Skeletal muscle satellite cell (primary cell): ENCODE measurements around the gene GNAQ.
A peak's percentile ranks its signal among the peaks of the same experiment; 100 is the strongest.

Experiments used
- H3K27me3 ChIP-seq: 2 replicates; pipeline ENCODE4 v1.7.0; 2013; ENCODE audit warnings: low read length; ENCODE audit not compliant: control insufficient read depth, insufficient read depth
- H3K36me3 ChIP-seq: 2 replicates; pipeline ENCODE4 v1.7.0; 2013; ENCODE audit warnings: mild to moderate bottlenecking, control low read depth, low read length; ENCODE audit not compliant: insufficient read depth
- H3K4me1 ChIP-seq: 2 replicates; pipeline ENCODE4 v1.7.0; 2013; ENCODE audit warnings: low read length; ENCODE audit not compliant: control insufficient read depth, insufficient read depth
- H3K4me2 ChIP-seq: 2 replicates; pipeline ENCODE4 v1.7.0; 2013; ENCODE audit warnings: mild to moderate bottlenecking, low read length
- H3K4me3 ChIP-seq: 2 replicates; pipeline ENCODE4 v1.7.0; 2013; ENCODE audit warnings: low read length
- H3K9ac ChIP-seq: 2 replicates; pipeline ENCODE4 v1.7.0; 2013; ENCODE audit warnings: mild to moderate bottlenecking, low read depth, low read length, moderate library complexity
- H3K9me3 ChIP-seq: replicated peaks from 2 replicates; pipeline ENCODE4 v1.7.0; 2013; ENCODE audit warnings: mild to moderate bottlenecking, control low read depth, low read length

GNAQ gene

DNA sequence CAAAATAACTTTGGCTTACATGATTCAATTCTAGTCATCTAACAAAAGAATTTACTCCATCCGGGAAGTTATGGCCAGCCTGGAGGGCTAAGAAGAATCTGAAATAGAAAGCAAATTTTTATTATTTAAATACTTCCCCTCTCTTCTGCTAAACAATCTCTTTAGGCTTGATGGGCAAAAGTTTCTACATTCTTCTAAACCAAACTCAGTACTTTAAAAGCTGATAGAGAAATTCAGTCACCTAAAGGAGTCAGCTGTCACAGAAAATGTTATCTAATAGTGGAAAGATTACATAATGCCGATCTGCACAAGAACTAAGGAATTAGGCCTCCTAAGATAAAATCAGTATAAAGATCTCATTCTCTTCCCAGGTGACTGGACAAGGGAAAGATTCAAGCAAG, 32.4 kb downstream of the GNAQ start:
- H3K9me3 ChIP-seq, result no peaks in the 10 kb centered on the region
- peaks cover 5% of the 10 kb centered on the region for H3K36me3 ChIP-seq
- peak overlapping the region; percentile 25 for H3K4me3 ChIP-seq
- no peaks in the 10 kb centered on the region for H3K27me3 ChIP-seq
- peaks cover 26% of the 10 kb centered on the region for H3K4me1 ChIP-seq
- peak overlapping the region; percentile 71 for H3K4me2 ChIP-seq
- H3K9ac ChIP-seq, result peak overlapping the region; percentile 23

DNA sequence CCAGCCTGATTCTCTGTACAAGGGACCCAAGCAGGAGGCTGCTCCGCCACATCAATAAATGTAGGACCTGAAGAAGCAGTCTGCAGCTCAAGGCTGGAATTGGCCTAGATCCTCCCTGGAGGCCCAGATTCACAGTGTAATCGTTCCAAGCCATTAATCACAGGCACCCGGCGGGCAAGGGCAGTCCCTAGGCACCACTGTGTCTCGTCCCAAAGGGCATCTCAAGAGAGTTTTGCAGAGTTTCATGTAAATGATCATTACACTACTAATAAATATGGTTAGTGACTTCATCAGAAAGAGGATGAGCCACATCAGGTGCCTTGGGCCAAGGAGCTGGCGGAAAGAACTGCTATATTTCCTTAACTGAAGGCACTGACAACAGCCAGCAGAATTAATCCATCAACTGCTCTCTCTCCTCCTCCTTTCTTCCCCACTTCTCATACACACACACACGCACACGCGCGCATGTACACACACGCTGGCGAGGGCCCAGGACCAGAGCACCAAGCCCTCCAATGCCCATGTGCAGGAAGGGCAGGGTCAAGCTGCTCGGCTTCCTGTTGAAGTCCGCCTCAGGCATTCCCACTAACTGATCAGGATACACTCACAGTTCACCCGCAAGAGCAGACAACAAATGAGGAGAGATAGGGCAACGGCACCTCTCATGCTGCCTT, 33.9 kb downstream of the GNAQ start:
- Histone ChIP-seq H3K9me3 (no peaks in the 10 kb centered on the region), H3K4me1 (peaks cover 26% of the 10 kb centered on the region), H3K9ac (no peak overlapping the region), H3K36me3 (peaks cover 5% of the 10 kb centered on the region), H3K4me2 (no peak overlapping the region), H3K4me3 (no peak overlapping the region), H3K27me3 (no peaks in the 10 kb centered on the region)

DNA sequence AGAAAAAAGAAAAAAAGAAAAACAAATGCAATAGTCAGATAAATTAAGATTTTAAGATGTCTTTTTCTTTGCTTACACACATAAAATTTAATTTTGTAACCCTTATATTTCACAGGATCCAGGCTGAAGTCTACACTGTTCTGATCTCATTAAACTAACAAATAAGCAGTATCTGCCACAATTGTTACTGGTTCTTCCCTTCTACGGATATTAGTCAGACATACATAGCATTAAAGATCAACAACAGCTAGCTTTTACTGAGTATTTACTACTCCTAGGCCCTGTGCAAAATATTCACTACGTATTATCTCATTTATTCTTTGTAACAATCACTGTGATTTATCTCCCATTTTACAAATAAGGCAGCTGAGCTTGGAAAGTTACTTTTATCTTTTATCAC, 34.9 kb downstream of the GNAQ start:
- Histone ChIP-seq H3K9me3 (no peaks in the 10 kb centered on the region), H3K9ac (no peak overlapping the region), H3K4me3 (no peak overlapping the region), H3K36me3 (peaks cover 5% of the 10 kb centered on the region), H3K4me1 (peaks cover 15% of the 10 kb centered on the region), H3K4me2 (no peak overlapping the region), H3K27me3 (no peaks in the 10 kb centered on the region)

DNA sequence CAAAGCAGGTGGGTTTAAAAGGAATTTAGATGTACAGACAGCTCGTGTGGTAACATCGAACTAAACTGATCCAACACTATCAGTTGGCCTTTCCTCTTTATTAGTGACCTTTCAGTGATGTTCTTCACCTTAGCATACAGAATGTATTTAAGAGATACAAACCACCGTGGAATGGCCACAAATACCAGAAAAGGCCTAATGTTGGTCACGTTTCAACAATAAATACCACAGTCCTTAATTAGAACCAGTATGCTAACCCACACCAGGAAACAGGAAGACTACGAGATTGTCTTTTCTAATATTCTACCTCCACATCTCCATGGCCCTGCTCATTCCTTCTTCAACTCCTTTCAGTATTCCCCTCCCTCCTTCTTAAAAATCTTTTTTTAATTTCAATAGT, 40.4 kb downstream of the GNAQ start:
- Histone ChIP-seq H3K4me1 (no peaks in the 10 kb centered on the region), H3K4me3 (no peak overlapping the region), H3K4me2 (no peak overlapping the region), H3K27me3 (no peaks in the 10 kb centered on the region), H3K36me3 (peaks cover 4% of the 10 kb centered on the region), H3K9me3 (no peaks in the 10 kb centered on the region), H3K9ac (no peak overlapping the region)

DNA sequence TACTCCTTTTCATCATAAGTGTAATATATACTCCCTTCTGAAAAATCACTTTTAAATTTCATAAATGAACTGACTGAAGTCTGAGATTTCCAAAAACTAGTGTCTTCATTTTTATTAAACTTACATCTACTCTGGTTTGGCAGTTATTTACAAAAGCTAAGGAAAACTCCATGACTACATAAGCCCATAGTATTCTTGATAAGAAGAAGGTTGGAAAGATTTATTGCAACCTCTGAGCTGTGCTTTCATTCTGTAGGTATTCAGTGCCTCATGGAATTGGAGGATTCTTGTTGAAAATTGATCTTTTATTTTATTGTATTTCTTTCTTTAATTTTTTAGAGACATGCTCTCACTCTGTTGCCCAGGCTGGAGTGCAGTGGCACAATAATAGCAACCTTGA, 41.7 kb downstream of the GNAQ start:
- Histone ChIP-seq H3K4me2 (no peak overlapping the region), H3K36me3 (no peaks in the 10 kb centered on the region), H3K9me3 (no peaks in the 10 kb centered on the region), H3K4me3 (no peak overlapping the region), H3K27me3 (no peaks in the 10 kb centered on the region), H3K9ac (no peak overlapping the region), H3K4me1 (no peaks in the 10 kb centered on the region)

DNA sequence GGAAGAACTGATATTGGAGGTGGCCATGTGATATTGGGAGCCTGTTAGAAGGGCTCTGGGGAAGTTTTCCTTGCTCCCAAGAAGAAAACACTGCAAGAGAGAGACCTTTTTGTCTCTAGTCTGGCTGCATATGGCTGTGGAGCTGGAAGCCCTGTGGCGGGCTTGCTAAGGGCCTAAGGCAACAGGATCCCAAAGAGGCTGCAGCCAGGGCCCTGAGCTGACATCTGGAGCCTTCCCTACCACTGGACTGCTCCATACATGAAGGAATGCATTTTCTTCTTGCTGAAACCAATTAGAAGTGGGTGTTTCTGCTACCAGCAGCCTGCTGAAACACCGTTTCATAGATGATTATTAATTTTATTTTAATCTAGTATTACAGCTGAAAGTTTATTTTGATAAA, 42.2 kb downstream of the GNAQ start:
- Histone ChIP-seq H3K9ac (no peak overlapping the region), H3K4me3 (no peak overlapping the region), H3K9me3 (no peaks in the 10 kb centered on the region), H3K4me2 (no peak overlapping the region), H3K27me3 (no peaks in the 10 kb centered on the region), H3K4me1 (no peaks in the 10 kb centered on the region), H3K36me3 (no peaks in the 10 kb centered on the region)

DNA sequence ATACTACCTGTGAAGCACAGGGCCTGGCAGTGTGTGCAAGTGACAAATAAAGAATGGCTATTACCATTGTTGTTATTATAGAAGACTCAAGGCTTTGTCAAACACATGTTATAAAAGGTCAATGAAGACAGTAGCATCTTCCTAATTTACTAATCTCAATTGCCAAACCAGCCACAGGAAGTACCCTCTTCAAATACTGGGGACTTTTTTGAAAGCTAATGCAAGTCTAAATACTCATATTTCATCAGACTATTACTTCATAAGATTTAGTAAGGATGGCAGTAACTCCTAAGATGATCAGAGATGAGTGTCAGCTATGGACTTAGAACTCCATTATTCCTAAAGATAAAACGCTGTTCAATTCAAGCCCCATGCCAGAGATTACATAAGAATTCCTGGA, 43.0 kb downstream of the GNAQ start:
- Histone ChIP-seq H3K27me3 (no peaks in the 10 kb centered on the region), H3K4me2 (no peak overlapping the region), H3K9ac (no peak overlapping the region), H3K4me3 (no peak overlapping the region), H3K36me3 (no peaks in the 10 kb centered on the region), H3K4me1 (no peaks in the 10 kb centered on the region), H3K9me3 (no peaks in the 10 kb centered on the region)

DNA sequence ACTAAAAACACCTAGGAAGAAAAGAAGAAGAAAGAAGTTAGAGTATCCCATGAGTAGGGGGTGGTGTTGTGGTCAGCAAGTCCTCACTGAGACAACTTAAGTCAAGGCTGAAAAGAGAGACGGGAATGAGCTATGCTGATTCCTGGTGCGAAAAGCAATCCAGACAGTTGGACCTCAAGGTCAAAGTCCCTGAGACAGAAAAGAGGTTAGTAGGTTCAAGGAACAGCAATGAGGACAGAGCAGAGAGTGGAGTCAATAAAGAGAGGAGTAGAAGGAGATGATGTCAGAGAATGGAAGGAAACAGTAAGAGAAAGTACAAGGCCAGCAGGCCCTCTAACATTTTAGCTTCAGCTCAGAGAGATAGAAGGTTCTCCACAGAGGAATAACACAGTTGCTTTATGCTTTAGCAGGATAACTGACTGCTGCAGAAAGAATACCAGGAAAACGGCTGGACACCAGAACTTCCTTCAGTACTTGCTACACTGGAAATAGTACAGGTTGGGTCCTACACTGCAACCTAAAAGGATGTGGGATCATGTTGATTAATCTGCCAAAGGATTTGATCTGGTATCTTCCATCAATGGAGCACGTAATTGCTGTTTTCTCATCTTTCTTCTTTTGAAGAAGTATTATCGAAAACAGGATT, 43.6 kb downstream of the GNAQ start:
- Histone ChIP-seq H3K27me3 (no peaks in the 10 kb centered on the region), H3K9ac (no peak overlapping the region), H3K9me3 (no peaks in the 10 kb centered on the region), H3K4me1 (no peaks in the 10 kb centered on the region), H3K4me3 (no peak overlapping the region), H3K4me2 (no peak overlapping the region), H3K36me3 (no peaks in the 10 kb centered on the region)

DNA sequence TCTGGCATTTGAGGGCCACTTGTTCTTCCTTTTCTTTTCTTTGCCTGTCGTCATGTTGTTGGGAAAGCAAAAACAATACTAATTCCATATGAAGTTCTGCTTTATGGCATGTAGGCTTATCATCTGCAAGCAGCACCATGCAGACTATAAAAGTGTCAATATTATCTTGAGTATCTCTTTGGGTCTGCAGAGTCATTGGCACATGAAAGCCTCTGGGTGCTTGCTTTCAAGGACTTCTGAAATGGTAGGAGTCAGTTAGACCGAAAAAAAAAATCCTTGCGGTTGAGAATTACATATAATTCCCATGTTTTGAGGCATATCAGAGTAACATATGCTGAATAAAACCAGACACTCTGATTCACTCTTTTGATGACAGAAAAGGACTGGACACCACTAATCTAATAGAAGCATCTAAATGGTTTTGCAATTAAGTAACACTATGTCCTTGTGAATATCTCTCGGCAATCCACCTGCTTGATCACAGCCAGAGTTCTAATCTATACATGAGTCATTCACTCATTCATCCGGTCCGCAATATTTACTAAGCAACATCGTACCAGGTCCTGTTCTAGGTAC, 44.4 kb downstream of the GNAQ start:
- Histone ChIP-seq H3K4me3 (no peak overlapping the region), H3K9ac (no peak overlapping the region), H3K4me2 (no peak overlapping the region), H3K36me3 (no peaks in the 10 kb centered on the region), H3K27me3 (no peaks in the 10 kb centered on the region), H3K4me1 (no peaks in the 10 kb centered on the region), H3K9me3 (no peaks in the 10 kb centered on the region)

DNA sequence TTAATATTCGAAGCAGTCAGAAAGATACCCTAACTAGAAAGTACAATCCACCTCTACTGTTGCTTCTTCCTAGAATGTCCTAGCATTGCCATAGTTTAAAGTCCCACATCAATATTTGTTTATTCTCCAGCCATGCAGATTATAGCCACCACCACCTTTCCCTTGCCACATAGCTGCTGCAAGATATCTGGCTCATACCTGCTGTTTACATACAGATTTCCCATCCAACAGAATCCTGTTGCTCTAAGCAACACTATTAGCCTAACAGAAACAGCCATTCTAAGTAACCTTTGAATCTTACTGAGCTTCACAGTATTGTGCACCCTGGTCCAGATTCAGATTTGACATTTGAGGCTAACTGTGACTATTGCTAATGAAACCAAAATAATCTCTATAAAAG, 45.6 kb downstream of the GNAQ start:
- Histone ChIP-seq H3K9me3 (no peaks in the 10 kb centered on the region), H3K36me3 (no peaks in the 10 kb centered on the region), H3K27me3 (no peaks in the 10 kb centered on the region), H3K4me1 (peaks cover 11% of the 10 kb centered on the region), H3K4me2 (no peak overlapping the region), H3K4me3 (no peak overlapping the region), H3K9ac (no peak overlapping the region)

DNA sequence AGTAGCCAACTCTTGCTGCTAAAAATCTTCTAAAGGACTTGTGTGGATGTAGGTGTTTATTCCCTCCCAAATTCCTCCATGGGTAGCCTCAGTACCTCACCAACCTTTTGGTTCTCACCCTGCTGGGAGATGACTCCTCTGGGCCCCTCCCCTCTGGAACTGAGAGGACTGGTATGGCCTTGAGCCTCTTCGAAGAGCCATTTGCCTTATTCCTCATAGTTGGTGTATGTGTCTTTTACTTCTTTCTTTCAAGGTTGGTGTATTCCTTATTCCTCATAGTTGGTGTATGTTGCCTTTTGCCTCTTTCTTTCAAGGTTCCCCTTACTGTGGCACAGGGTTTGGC, 48.3 kb downstream of the GNAQ start:
- H3K9me3 ChIP-seq, result no peaks in the 10 kb centered on the region
- no peak overlapping the region for H3K4me3 ChIP-seq
- H3K36me3 ChIP-seq, result no peaks in the 10 kb centered on the region
- H3K4me1 ChIP-seq, result peaks cover 28% of the 10 kb centered on the region
- no peak overlapping the region for H3K4me2 ChIP-seq
- no peak overlapping the region for H3K9ac ChIP-seq
- no peaks in the 10 kb centered on the region for H3K27me3 ChIP-seq
